IPS-11a (cell line): ENCODE results near the gene PCDHAC2.
A peak's percentile ranks its signal among the peaks of the same experiment; 100 is the strongest.

Experiments
- H3K4me3 ChIP-seq: one replicate; pipeline ENCODE4 v1.5.1; 2013; ENCODE audit warnings: low read depth, low read length, control low read depth

PCDHAC2 gene

GRCh38 chr5:140966293-140967225 lies at the start of gene PCDHAC2:
TSS of gene PCDHAC2 (plus strand) at chr5:140966476. CDS start at chr5:140966767, 291 bp downstream.
- peak within 1 kb of the TSS; percentile 66 for H3K4me3 ChIP-seq

GRCh38 chr5:140923601-140924000 lies 42.7 kb upstream of the PCDHAC2 start:
- no peak overlapping the region for H3K4me3 ChIP-seq

GRCh38 chr5:140925806-140926442 lies 40.4 kb upstream of the PCDHAC2 start, which contains the start of gene PCDHAC1:
TSS of gene PCDHAC1 (plus strand) at chr5:140926299. CDS start at chr5:140926893, 594 bp downstream.
- peak within 1 kb of the TSS; percentile 44 for H3K4me3 ChIP-seq

- H3K4me3 ChIP-seq = peak overlapping the region; percentile 44
Observed at GRCh38 chr5:140926443-140927227, 39.6 kb upstream of the PCDHAC2 start.

- peak overlapping the region; percentile 44 for H3K4me3 ChIP-seq
Observed at GRCh38 chr5:140927228-140927573, 39.1 kb upstream of the PCDHAC2 start.

- H3K4me3 ChIP-seq = no peak overlapping the region
Observed at GRCh38 chr5:140934964-140935606, 31.2 kb upstream of the PCDHAC2 start.

- H3K4me3 ChIP-seq = no peak overlapping the region
Observed at GRCh38 chr5:140946578-140946977, 19.7 kb upstream of the PCDHAC2 start.

- H3K4me3 ChIP-seq = no peak overlapping the region
Observed at GRCh38 chr5:140951636-140952035, 14.6 kb upstream of the PCDHAC2 start.

GRCh38 chr5:140953234-140953633 lies 13.0 kb upstream of the PCDHAC2 start:
- no peak overlapping the region for H3K4me3 ChIP-seq

GRCh38 chr5:140962190-140962589 lies 4.1 kb upstream of the PCDHAC2 start:
- H3K4me3 ChIP-seq = no peak overlapping the region

- no peak overlapping the region for H3K4me3 ChIP-seq
Observed at GRCh38 chr5:140964356-140964755, 1.9 kb upstream of the PCDHAC2 start.

- H3K4me3 ChIP-seq = peak overlapping the region; percentile 66
Observed at GRCh38 chr5:140965905-140966292, 377 bp upstream of the PCDHAC2 start.

GRCh38 chr5:140967226-140967893 lies 1.1 kb downstream of the PCDHAC2 start:
- H3K4me3 ChIP-seq = peak overlapping the region; percentile 66

GRCh38 chr5:140969880-140970279 lies 3.6 kb downstream of the PCDHAC2 start:
- no peak overlapping the region for H3K4me3 ChIP-seq

- no peak overlapping the region for H3K4me3 ChIP-seq
Observed at GRCh38 chr5:140973550-140973949, 7.3 kb downstream of the PCDHAC2 start.

GRCh38 chr5:140977003-140977402 lies 10.7 kb downstream of the PCDHAC2 start:
- H3K4me3 ChIP-seq = no peak overlapping the region

- no peak overlapping the region for H3K4me3 ChIP-seq
Observed at GRCh38 chr5:140978260-140978659, 12.0 kb downstream of the PCDHAC2 start.

- H3K4me3 ChIP-seq = no peak overlapping the region
Observed at GRCh38 chr5:140978983-140979382, 12.7 kb downstream of the PCDHAC2 start.

- no peak overlapping the region for H3K4me3 ChIP-seq
Observed at GRCh38 chr5:140982083-140982716, 15.9 kb downstream of the PCDHAC2 start.

GRCh38 chr5:140986117-140986521 lies 19.8 kb downstream of the PCDHAC2 start:
- no peak overlapping the region for H3K4me3 ChIP-seq
